Fibroblast of villous mesenchyme (primary cell): ENCODE results near the gene USP8. TPM values are rescaled to one million over a fixed set of nuclear protein-coding genes. Genes with fewer than 3 reads are reported as not detected.

Experiments
- DNase-seq: peaks from one replicate; pipeline ENCODE4 v3.0.0-alpha.2; 2010; ENCODE audit warnings: low read depth
- H3K4me3 ChIP-seq: 2 replicates; pipeline ENCODE4 v1.5.1; 2011; ENCODE audit warnings: low read depth, mild to moderate bottlenecking, low read length
- CTCF ChIP-seq: IDR thresholded peaks from 2 replicates; pipeline ENCODE4 v1.5.1; 2012; ENCODE audit warnings: low read depth, mild to moderate bottlenecking, low read length; ENCODE audit not compliant: insufficient read depth
- total RNA-seq: library from RNA; depleted of rRNA; stranded (reverse); fragments of >200 nt; gene quantifications from 2 replicates; pipeline ENCODE4 v1.2.3, GENCODE V29; 2012

USP8 gene
- total RNA-seq, 1 donor: 54.0 TPM

DNA sequence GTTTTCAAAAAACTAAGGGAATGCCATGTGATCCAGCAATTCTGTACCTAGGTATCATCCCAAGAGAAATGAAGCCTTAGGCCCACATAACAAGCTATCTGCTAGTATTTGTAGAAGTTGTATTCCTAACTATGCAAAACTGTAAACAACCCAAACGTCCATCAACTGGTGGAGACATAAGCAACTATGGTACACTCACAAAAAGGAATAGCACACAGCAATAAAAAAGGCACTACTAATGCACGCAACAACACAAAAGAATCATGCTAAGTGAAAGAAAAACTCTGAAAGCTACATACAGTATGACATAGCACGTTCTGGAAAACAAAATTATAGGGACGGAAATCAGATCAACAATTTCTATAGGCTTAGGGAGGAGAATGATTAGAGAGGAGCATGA, 107.0 kb downstream of the USP8 start:
- no peak for TF ChIP-seq CTCF
- no peak for DNase-seq
- no peak overlapping the region for H3K4me3 ChIP-seq

DNA sequence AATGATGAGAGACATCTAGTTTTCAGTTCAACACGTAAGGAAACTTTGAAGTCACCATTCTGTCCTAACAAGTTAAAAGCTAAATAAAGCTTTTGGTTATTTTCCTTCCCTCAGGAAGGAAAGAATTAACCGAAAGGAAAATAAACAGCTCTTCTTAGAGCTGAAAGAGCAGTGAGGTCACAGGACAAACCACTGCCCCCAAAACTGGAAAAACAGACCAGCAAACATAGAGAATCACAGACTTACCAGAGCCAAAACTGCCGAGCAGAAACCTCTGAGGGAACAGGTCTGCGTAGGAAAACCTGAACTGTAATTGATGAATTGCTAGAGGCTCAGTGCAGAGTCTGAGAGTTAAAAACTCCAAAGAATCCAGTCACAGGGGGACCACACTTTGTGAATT, 107.6 kb downstream of the USP8 start:
- DNase-seq: peak; percentile 32
- TF ChIP-seq CTCF: no peak
- H3K4me3 ChIP-seq: no peak overlapping the region

GRCh38 chr15:50542887-50543210, 118.6 kb downstream of the USP8 start:
- no peak overlapping the region for H3K4me3 ChIP-seq
- peak; percentile 38 for DNase-seq
- TF ChIP-seq CTCF: no peak

DNA sequence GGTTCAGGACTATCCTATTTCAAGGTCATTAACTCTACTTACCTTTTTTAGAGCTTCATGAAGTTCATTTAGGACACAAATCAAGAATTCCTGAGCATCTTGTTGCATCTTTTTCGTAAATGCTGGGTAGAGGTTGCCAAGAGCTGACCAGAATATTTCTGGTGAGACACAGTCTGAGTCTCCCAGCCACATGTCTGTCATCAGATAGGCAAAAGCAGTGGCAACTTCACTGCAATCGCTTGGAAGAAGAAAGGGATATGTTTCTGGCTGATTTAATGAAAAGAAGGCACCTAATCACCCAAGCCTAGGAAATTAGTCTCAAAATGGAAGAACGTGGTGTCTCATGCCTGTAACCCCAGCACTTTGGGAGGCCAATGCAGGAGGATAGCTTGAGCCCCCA, 119.4 kb downstream of the USP8 start:
- H3K4me3 ChIP-seq: no peak overlapping the region
- no peak for TF ChIP-seq CTCF
- DNase-seq: no peak

DNA sequence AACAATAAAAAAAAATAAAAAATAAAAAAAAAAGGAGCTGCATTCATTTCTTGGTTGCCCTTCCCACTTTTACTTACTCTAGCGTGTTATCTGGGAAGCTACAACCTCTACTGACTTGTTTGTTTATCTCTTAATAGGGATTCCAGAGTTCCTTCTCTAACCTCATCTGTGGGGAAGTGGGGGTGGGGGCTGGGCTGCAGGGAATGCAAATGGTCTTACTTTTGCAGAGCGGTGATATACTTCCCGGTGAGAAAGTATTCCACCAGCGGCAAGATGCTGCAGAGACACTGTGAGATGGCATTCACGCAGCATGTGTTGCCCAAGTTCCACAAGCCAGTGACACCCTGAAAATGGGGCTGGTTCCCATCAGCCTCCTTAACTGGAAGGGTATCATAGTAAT, 120.2 kb downstream of the USP8 start:
- TF ChIP-seq CTCF: no peak
- DNase-seq: no peak
- no peak overlapping the region for H3K4me3 ChIP-seq

DNA sequence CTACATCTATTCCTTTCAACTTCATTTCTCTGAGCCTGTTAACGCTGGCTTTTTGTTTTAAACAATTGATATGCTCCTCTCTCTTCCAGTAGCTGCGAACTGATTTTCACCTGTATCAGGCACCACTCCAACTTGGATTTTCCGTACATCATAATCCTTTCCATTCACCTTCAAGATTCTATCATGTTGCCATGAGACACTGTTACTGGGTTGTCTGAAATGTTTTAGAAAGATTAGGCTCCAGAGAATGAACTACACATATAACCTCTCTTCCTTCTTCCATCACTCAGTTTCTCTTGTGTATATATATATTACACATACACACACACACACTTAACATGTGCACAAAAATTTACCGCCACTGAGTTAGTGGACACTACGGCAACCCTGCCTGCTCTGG, 122.4 kb downstream of the USP8 start, which contains the start of gene USP50:
Gene USP50, minus strand, starts transcription at position 101 of the 400 bp plus-strand sequence. CDS start 141 bp downstream, outside the sequence.
- H3K4me3 ChIP-seq: no peak within 1 kb of the TSS
- TF ChIP-seq CTCF: no peak
- DNase-seq: no peak

- TF ChIP-seq CTCF: no peak
- DNase-seq: no peak
- no peak overlapping the region for H3K4me3 ChIP-seq
These were observed 125.1 kb downstream of the USP8 start for GRCh38 chr15:50549326-50549725.
